GM21576 (cell line): ENCODE data around the gene COL25A1.
"Not testable (repeated sequence)": the region's sequence is repeated elsewhere in the genome, so short reads cannot be mapped to it uniquely, and the experiment has no call there.

Experiments
- ATAC-seq: cut with Tn5 transposase; IDR thresholded peaks from one replicate; pipeline ENCODE4 v1.9.1; 2021; ENCODE audit warnings: mild to moderate bottlenecking, moderate library complexity; ENCODE audit not compliant: unreplicated experiment

Gene COL25A1

GRCh38 chr4:109021630-109022029, 280.8 kb downstream of the COL25A1 start:
- not testable (repeated sequence) for ATAC-seq

- ATAC-seq, result no peak
Measured at GRCh38 chr4:109020861-109021260, 281.6 kb downstream of the COL25A1 start.

DNA sequence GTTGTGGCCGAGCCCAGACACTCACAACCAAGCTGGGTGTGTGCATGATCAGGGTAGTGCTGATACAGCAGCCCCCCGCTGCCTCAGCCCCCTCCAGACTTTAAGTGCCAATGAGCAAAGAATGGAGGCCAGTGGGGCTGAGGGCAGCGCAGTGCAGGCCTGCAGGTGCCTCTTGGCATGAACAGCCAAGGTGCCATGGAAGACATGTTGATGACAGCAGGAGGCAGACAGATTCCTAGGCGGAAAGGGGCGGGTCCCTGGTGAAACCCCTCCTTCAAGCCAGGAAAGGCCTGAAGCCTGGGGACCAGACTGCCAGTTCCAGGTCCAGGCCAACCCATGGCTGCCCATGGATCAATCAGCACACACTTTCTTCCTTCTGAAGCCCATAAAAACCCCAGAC, 286.3 kb downstream of the COL25A1 start:
- no peak for ATAC-seq

GRCh38 chr4:109015413-109015810, 287.0 kb downstream of the COL25A1 start:
- ATAC-seq, result no peak

DNA sequence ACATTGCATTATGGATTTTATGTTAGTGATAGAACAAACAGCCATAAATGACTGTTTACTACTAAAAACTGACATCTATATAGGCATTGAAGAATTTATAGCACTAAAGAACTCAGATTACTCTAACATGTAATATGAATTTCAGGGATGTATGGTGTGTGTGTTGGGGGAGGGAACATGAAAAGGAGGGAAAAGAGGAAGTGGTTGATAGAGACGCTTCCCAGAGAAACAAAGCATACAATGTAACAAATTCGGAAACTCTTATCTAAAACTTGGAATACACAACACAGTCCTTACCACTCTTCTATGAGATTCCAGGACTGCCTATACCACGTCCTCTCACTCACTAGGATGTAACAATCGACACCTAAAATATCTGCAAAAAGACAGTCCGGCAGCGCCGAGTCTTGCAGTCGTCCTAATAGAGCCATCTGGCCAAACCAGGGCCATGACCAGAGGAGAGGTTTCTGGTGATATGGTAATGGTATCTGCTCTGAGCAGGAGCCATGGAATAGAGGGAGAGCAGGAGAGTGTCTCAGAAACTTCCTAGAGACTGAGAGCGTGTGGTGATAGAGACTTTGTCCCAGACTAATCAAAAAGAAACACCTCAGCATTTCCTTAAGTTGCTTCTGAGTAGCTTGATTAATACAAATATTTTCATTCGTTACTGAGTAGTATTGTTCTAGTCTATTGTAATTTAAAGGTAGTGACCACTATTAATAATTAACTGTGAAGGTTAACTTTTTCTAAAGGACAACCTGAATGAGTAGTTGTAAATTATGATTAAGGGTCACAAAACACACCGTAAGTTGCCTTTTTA, 287.7 kb downstream of the COL25A1 start:
- ATAC-seq, result no peak

DNA sequence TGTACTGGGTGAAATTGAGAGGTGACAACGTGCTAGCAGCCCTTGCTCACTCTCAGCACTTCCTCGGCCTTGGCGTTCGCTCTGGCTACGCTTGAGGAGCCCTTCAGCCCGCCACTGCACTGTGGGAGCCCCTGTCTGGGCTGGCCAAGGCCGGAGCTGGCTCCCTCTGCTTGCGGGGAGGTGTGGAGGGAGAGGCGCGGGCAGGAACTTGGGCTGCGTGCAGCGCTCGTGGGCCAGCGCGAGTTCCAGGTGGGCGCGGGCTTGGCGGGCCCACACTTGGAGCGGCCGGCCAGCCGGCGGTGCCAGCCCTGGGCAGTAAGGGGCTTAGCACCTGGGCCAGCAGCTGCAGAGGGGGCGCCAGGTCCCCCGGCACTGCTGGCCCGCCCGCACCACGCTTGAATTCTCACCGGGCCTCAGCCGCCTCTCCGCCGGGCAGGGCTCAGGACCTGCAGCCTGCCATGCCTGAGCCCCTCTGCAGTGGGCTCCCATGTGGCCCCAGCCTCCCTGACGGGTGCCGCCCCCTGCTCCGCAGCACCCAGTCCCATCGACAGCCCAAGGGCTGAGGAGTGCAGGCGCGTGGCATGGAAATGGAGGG, 290.1 kb downstream of the COL25A1 start:
- ATAC-seq, result no peak

GRCh38 chr4:109011241-109012026, 291.0 kb downstream of the COL25A1 start:
- ATAC-seq, result no peak

DNA sequence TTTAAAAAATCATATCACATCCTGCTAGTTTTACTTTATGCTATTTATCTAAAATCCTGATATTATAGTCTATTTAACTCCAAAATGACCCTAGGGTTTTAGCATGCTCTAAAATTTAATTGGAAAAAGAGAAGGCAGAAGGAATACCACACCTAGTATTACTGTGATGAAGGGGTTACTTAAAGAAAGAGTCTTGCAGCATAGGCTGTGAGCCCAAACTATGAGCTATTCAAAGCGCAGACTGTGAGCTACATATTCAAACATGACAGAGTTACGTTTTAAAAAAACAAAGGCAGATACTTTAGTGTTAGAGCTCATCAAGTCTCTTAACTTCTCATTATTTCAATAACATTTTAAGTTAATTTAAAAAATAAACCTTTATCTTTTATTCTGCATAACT, 291.9 kb downstream of the COL25A1 start:
- ATAC-seq, result no peak

GRCh38 chr4:109009909-109010308, 292.5 kb downstream of the COL25A1 start:
- no peak for ATAC-seq

GRCh38 chr4:109007976-109008375, 294.5 kb downstream of the COL25A1 start:
- ATAC-seq, result no peak

DNA sequence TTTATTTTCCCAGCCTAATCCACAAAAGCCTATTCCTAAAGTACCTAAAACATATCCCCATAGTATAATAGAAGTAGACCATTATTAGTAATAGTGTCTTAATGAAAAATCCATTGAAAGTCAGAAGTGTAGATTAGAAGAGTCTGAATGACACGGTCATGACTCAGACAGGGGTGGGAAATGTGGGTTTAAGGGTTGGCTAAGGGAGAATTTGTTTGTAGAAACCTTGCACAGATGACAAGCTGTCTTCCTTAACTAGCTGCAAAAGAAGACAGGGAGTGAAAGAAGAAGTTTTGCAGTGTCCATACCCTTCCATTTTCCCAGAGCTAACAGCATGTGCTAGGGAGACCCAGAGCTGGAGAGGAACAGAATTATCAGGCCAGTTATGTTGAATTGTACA, 296.9 kb downstream of the COL25A1 start:
- ATAC-seq, result no peak

- no peak for ATAC-seq
Measured at GRCh38 chr4:109004418-109004817, 298.0 kb downstream of the COL25A1 start.

DNA sequence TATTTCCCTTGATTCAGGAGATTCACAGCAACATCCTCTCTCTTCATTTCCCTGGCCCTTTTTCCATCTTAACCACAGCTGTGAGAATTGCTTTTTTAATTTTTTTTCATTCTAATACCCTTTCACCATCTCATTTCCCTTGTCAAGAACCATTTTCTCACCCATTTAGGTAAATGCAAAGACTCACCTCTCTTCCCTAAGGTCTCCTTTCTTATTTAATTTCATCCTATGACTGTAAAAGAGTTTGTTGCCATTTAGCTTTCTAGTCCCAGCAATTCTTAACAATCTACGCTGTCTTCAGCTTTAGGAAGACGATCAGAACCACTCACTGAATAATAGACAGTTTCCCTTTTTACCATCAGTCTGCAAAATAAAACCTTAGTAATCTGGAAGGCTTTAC, 298.5 kb downstream of the COL25A1 start:
- ATAC-seq, result no peak

DNA sequence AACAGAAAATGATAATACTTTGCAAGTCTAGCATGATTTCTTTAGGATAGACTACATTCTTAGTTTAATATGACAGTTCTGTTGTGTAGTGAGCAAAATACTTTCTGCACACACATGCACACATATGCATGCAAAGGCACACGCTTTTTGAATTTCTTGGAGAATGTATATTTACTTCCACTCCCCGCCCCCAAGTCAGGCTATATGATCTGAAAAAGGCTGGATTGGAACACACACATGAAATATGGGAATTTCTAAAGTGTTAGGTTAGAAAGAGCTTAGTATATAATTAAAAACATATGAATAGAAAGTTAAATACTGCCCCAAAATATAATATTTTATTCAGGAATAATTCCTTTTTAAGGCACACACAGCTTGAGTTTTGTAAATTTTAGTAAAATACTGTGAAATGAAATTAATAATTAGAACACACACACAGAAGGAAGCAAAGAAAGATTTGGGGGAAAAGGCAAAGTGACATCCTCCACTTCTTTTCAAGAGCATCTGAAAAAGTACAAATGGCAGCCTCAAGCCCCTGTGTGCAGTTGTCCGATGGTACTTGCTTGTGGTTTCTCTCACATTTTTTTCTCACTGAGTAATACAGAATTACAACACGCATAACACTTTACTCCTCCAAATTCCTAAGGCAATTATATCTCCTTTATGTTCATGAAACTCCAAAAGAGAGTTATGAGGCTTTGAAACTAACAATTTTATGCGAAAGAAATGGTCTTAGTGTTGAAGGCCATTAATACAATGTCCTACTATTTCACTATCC, 310.7 kb downstream of the COL25A1 start:
- ATAC-seq, result no peak

DNA sequence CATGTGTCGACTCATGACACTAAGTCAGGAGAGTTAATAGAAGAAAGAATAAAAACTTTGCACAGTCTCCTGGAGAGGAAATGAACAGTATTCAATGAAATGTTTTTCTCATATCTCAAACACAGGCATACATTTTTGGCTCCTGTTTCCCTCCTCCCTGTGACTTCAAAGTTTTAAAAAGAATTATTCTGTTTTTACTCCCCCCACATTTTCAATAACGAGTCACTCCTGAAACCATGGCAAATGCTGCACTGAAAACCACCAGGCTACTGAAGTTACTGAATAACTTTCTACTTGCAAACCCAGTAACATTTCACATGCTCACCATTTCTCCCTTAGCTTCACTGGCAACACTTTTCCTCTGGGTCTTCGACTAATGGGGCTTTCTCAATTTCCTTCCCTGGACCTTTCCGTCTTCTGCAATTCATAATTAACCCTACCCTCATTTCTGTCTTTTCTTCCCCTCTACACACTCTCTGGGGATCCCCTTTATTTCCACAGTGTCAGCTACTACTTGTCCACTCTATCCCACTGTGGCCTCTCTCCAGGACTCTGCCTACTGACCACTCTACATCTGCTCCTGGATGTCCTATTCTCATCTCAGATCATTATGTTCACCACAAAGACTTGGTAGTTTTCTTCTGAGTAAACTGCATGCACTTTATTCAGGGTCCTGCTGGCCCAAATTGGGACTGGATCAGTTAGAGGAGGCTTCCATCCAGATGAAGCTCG, 313.8 kb downstream of the COL25A1 start:
- ATAC-seq, result no peak

- ATAC-seq, result not testable (repeated sequence)
Measured at GRCh38 chr4:108984495-108984894, 318.0 kb downstream of the COL25A1 start.

DNA sequence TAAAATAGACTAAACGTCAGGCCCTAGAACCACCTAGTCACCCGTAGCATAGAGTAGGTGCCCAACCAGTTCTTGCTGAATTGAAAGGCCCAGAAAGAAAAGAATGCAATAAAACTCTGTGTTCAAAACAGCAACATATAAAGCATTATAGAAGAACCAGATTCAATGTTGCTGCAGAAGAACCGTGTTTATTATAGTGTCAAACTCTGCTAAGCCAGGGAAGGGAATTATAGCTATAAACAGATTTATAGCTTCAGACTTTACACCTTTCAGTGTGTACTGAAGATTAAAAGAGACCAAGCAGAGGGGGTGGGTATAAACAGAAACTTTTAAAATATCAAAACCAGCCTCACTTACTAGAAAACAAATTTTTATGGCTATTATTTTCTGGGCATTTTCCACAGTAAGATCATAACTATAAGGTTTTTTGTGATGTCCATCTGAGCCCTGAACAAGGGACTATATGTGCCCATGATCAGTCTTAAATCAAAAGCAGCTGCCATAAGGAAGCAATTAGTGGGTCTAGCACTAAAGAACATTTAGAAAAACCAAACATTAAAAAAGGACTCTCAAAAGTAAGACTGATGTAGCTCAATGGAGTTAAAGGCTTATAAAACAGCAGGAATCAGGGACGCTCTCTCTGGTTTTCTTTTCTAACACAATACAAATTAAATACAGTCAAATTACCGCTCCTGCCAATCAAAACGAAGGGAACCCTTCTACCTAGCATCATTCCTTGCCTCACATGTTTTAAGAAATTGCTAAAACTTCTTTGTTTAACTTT, 319.9 kb downstream of the COL25A1 start:
- ATAC-seq, result no peak

GRCh38 chr4:108980455-108981239, 321.8 kb downstream of the COL25A1 start:
- ATAC-seq, result no peak

GRCh38 chr4:108979759-108980158, 322.7 kb downstream of the COL25A1 start:
- ATAC-seq, result no peak
